Thoracic aorta (tissue), 2 donors: Measurements from ENCODE around the gene ASTN2. TPM values are rescaled to one million over a fixed set of nuclear protein-coding genes. Genes with fewer than 3 reads are reported as not detected.

Source experiments
- ATAC-seq: fragments of 150-250 bp; one replicate; pipeline ENCODE4 v1.8.0; 2017; ENCODE audit warnings: low read depth; ENCODE audit not compliant: insufficient number of reproducible peaks, low FRiP score
- DNase-seq: peaks from one replicate; pipeline ENCODE4 v3.0.0-alpha.2; 2020; ENCODE audit warnings: low spot score
- H3K27ac ChIP-seq, 2 donors: fragments of 200-600 bp; sonication (generic); 1 replicate in 1 of 2; 2 replicates in 1 of 2; pipeline ENCODE4 v1.5.1; 2016; ENCODE audit warnings: mild to moderate bottlenecking in 2 of 2, moderate library complexity in 2 of 2
- H3K27me3 ChIP-seq: fragments of 200-600 bp; sonication (generic); replicated peaks from 2 replicates; pipeline ENCODE4 v1.6.0; 2016; ENCODE audit warnings: mild to moderate bottlenecking; ENCODE audit not compliant: insufficient read depth
- H3K36me3 ChIP-seq: fragments of 200-600 bp; sonication (generic); one replicate; pipeline ENCODE4 v1.5.1; 2016
- H3K4me1 ChIP-seq, 2 donors: fragments of 200-600 bp; sonication (generic); 1 replicate in 1 of 2; 2 replicates in 1 of 2; pipeline versions ENCODE4 v1.5.1 to v1.6.0; 2016; ENCODE audit warnings: low read depth in 2 of 2, mild to moderate bottlenecking in 1 of 2; ENCODE audit not compliant: control insufficient read depth in 1 of 2
- H3K4me3 ChIP-seq: fragments of 200-600 bp; sonication (generic); 2 replicates; pipeline ENCODE4 v1.5.1; 2016; ENCODE audit warnings: mild to moderate bottlenecking
- H3K9me3 ChIP-seq: fragments of 200-600 bp; sonication (generic); 2 replicates; pipeline ENCODE4 v1.5.1; 2016
- CTCF ChIP-seq: fragments of 200-600 bp; sonication (generic); IDR thresholded peaks from one replicate; pipeline ENCODE4 v1.5.1; 2019; ENCODE audit warnings: antibody characterized with exemption
- total RNA-seq, 2 donors: library from RNA; depleted of rRNA; stranded (reverse); fragments of >200 nt; gene quantifications; one replicate each; pipeline versions ENCODE4 v1.1.0 to v1.2.3, GENCODE V29; 2016

ASTN2 gene
- total RNA-seq, 2 donors from 2014 or later: 6.8 to 7.1 TPM

- Histone ChIP-seq H3K27ac (no peak overlapping the region), H3K27me3 (no peaks in the 10 kb centered on the region), H3K36me3 (no peaks in the 10 kb centered on the region), H3K4me3 (no peak overlapping the region), H3K9me3 (no peaks in the 10 kb centered on the region), H3K4me1 (no peaks in the 10 kb centered on the region)
- DNase-seq (no peak), ATAC-seq (no peak)
- TF ChIP-seq CTCF: no peak
Observed at GRCh38 chr9:117151716-117152115, 263.1 kb downstream of the ASTN2 start.

- H3K9me3 ChIP-seq: no peaks in the 10 kb centered on the region
- no peaks in the 10 kb centered on the region for H3K4me1 ChIP-seq
- TF ChIP-seq CTCF: no peak
- DNase-seq (no peak), ATAC-seq (no peak)
- H3K4me3 ChIP-seq: no peak overlapping the region
- H3K27me3 ChIP-seq: no peaks in the 10 kb centered on the region
- no peaks in the 10 kb centered on the region for H3K36me3 ChIP-seq
- no peak overlapping the region for H3K27ac ChIP-seq
Observed at GRCh38 chr9:117149996-117150395, 264.9 kb downstream of the ASTN2 start.

DNA sequence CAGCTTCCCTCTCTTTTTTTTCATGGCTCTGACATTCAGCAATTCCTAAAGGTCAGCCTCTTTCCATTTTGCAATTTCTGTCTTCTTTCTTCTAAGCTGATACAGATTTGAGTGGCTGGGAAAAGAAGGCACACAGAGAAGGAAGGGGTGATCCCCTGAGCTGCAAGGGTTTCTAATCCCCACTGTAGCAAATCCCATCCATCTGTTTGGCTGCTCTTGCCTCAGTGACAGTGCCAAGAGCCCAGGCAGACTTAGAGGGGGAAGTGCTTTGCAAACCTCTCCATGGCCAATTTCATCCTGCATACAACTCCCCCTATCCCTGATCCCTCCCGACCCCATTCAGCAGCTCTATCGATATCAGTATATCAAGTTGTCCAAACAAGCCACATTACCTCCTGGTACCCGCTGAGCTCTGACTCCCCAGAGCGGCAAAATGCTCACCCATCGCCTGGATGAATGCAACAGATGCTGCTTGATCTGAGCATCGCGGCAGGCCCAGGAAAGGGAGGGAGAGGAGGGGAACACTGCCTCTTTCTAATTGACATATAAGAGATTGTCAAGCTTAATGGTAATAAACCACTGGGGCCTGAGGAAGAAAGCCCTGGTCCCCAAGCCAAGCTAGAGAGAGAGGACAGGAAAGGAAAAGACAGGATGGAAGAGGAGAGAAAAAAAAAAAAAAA lies 268.9 kb downstream of the ASTN2 start:
- Histone ChIP-seq H3K4me1 (no peaks in the 10 kb centered on the region), H3K9me3 (no peaks in the 10 kb centered on the region), H3K4me3 (no peak overlapping the region), H3K36me3 (no peaks in the 10 kb centered on the region), H3K27ac (no peak overlapping the region), H3K27me3 (no peaks in the 10 kb centered on the region)
- DNase-seq (no peak), ATAC-seq (no peak)
- TF ChIP-seq CTCF: no peak

GRCh38 chr9:117145081-117145480 lies 269.8 kb downstream of the ASTN2 start:
- no peaks in the 10 kb centered on the region for H3K36me3 ChIP-seq
- no peaks in the 10 kb centered on the region for H3K27me3 ChIP-seq
- H3K4me3 ChIP-seq: no peak overlapping the region
- H3K27ac ChIP-seq: no peak overlapping the region
- no peak for TF ChIP-seq CTCF
- DNase-seq (no peak), ATAC-seq (no peak)
- no peaks in the 10 kb centered on the region for H3K4me1 ChIP-seq
- H3K9me3 ChIP-seq: no peaks in the 10 kb centered on the region

DNA sequence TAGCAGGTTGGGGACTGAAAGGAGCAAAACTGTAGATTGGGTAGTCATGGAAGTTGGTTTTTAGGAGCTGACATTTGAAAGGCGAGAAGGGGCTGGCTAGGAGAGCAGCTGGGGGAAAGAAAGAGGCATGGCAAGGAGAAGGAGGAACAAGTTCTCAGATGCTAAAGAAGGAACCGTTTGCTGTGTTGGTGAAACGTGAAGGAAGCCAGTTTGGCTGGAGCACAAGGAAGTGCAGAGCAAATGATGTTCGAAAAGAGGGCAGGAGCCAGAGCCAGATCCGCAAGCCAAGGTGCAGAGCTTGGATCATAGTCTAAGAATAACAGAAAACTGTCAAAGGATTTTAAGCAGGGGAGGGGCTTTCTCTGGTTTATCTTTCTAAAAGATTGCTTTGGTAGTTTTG lies 276.6 kb downstream of the ASTN2 start:
- H3K4me3 ChIP-seq: no peak overlapping the region
- ATAC-seq (no peak), DNase-seq (no peak)
- no peaks in the 10 kb centered on the region for H3K36me3 ChIP-seq
- H3K27ac ChIP-seq: no peak overlapping the region
- no peaks in the 10 kb centered on the region for H3K4me1 ChIP-seq
- no peak for TF ChIP-seq CTCF
- H3K9me3 ChIP-seq: no peaks in the 10 kb centered on the region
- no peaks in the 10 kb centered on the region for H3K27me3 ChIP-seq
